Measurements from ENCODE around the gene RGL3.

RGL3 gene

GRCh38 chr19:11390359-11390758 is 28.8 kb downstream of the RGL3 start:
- peaks cover 3% of the 10 kb centered on the region for H3K36me3 Mint-ChIP-seq (ENCODE audit: low read depth)
- no peak for DNase-seq
- H3K4me3 Mint-ChIP-seq = no peak overlapping the region
- TF ChIP-seq CTCF (IDR thresholded peaks at IDR 0.05) = no peak
- peaks cover 17% of the 10 kb centered on the region for H3K4me1 Mint-ChIP-seq
- H3K27ac Mint-ChIP-seq = no peak overlapping the region
- peaks cover 4% of the 10 kb centered on the region for H3K9me3 Mint-ChIP-seq
- H3K27me3 Mint-ChIP-seq (ENCODE audit: low read depth, poor library complexity) = peaks cover 4% of the 10 kb centered on the region

GRCh38 chr19:11387162-11388034 is 31.7 kb downstream of the RGL3 start:
- DNase-seq = no peak
- no peak for TF ChIP-seq CTCF (IDR thresholded peaks at IDR 0.05)
- no peak overlapping the region for H3K4me3 Mint-ChIP-seq
- H3K9me3 Mint-ChIP-seq = peaks cover 4% of the 10 kb centered on the region
- H3K36me3 Mint-ChIP-seq (ENCODE audit: low read depth) = no peaks in the 10 kb centered on the region
- no peak overlapping the region for H3K27ac Mint-ChIP-seq
- peaks cover 10% of the 10 kb centered on the region for H3K4me1 Mint-ChIP-seq
- peaks cover 22% of the 10 kb centered on the region for H3K27me3 Mint-ChIP-seq (ENCODE audit: low read depth, poor library complexity)

DNA sequence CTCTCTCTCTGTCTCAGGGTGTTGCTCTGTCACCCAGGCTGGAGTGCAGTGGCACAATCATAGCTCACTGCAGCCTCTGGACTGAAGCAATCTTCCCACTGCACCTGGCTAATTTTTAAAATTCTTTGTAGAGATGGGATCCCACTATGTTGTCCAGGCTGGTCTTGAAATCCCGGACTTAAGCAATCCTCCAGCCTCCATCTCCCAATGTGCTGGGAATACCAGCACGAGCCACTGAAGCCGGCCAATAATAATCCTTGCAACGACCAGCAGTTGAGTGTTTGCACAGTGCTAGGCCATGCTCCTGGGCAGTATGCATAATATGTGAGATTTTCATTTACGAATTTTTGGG is 34.4 kb downstream of the RGL3 start:
- H3K9me3 Mint-ChIP-seq = no peaks in the 10 kb centered on the region
- peaks cover 30% of the 10 kb centered on the region for H3K4me1 Mint-ChIP-seq
- TF ChIP-seq CTCF (IDR thresholded peaks at IDR 0.05) = no peak
- H3K27me3 Mint-ChIP-seq (ENCODE audit: low read depth, poor library complexity) = peaks cover 39% of the 10 kb centered on the region
- H3K4me3 Mint-ChIP-seq = peak overlapping the region; percentile 73
- H3K27ac Mint-ChIP-seq = no peak overlapping the region
- no peaks in the 10 kb centered on the region for H3K36me3 Mint-ChIP-seq (ENCODE audit: low read depth)
- no peak for DNase-seq

- Mint-ChIP-seq H3K36me3 (ENCODE audit: low read depth) (no peaks in the 10 kb centered on the region), H3K4me1 (peaks cover 30% of the 10 kb centered on the region), H3K4me3 (peak overlapping the region; percentile 73), H3K27me3 (ENCODE audit: low read depth, poor library complexity) (peaks cover 39% of the 10 kb centered on the region), H3K9me3 (no peaks in the 10 kb centered on the region), H3K27ac (no peak overlapping the region)
- peak; percentile 15 for DNase-seq
- no peak for TF ChIP-seq CTCF (IDR thresholded peaks at IDR 0.05)
These were observed 35.4 kb downstream of the RGL3 start for GRCh38 chr19:11383706-11384048.

- DNase-seq = peak; percentile 62
- Mint-ChIP-seq H3K27me3 (ENCODE audit: low read depth, poor library complexity) (peaks cover 39% of the 10 kb centered on the region), H3K27ac (no peak overlapping the region), H3K4me1 (peaks cover 36% of the 10 kb centered on the region), H3K36me3 (ENCODE audit: low read depth) (no peaks in the 10 kb centered on the region), H3K9me3 (no peaks in the 10 kb centered on the region), H3K4me3 (peak overlapping the region; percentile 73)
- peak; percentile 65 for TF ChIP-seq CTCF (IDR thresholded peaks at IDR 0.05)
These were observed 36.0 kb downstream of the RGL3 start for GRCh38 chr19:11382898-11383705.
